Activated CD8-positive, alpha-beta memory T cell treated with anti-CD3 and anti-CD28 coated beads for 36 hours (primary cell): ENCODE data around the gene CRHBP. TPM values are rescaled to one million over a fixed set of nuclear protein-coding genes. Genes with fewer than 3 reads are reported as not detected.

Experiments
- CTCF ChIA-PET: fragments of 350-600 bp; sonication (Branson Sonifier 250); formaldehyde crosslinking; loops from one replicate; lab custom pipeline; 2021; ENCODE audit warnings: antibody characterized with exemption; lab: Charles Lee
- POLR2A ChIA-PET: fragments of 350-600 bp; sonication (Branson Sonifier 250); formaldehyde crosslinking; loops from one replicate; lab custom pipeline; 2021; ENCODE audit warnings: antibody characterized with exemption; lab: Charles Lee
- total RNA-seq, 2 experiments: library from RNA; stranded (reverse); gene quantifications; one replicate each; pipeline ENCODE4 v1.2.3, GENCODE V29; 2021

Gene CRHBP
- total RNA-seq, 2 experiments from 2014 or later, result not detected

DNA sequence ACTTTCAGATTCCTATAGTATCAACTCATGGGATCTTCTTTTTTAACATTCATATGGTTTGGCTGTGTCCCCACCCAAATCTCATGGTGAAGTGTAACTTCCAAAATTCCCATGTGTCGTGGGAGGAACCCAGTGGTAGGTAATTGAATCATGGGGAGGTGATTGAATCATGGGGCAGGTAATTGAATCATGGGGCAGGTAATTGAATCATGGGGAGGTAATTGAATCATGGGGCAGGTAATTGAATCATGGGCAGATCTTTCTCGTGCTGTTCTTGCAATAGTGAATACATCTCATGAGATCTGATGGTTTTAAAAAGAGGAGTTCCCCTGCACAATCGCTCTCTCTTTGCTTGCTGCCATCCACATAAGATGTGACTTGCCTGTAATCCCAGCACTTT, 55.6 kb downstream of the CRHBP start:
- ChIA-PET CTCF (no interaction called here), POLR2A (no interaction called here)

GRCh38 chr5:77010243-77010642, 57.4 kb downstream of the CRHBP start:
- CTCF ChIA-PET, result no interaction called here
- POLR2A ChIA-PET, result no interaction called here

DNA sequence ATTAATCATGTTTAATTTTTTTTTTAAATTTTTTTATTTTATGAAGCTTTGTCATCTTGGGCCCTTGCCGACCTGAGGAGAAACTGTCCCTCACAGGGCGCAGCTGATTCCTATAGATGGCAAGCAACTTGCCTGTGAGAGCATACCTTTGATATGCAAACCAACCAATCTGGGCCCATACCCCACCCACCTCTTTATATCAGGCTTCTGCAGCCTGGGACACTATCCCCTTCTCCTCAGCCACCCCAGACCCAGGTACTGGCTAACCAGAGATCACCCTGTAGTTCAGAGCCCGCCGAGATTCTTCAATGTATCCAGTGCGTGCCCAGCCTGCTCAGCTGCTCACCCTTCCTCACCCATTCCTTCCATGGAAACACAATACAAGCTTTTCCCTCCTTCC, 58.7 kb downstream of the CRHBP start:
- ChIA-PET POLR2A (no interaction called here), CTCF (interaction anchor here (0.5 kb wide), 1 partner anchor 49 kb away, joined by 3 read pairs; no protein-coding TSS in a partner anchor)

GRCh38 chr5:77012601-77013000, 59.8 kb downstream of the CRHBP start:
- POLR2A ChIA-PET, result no interaction called here
- CTCF ChIA-PET, result no interaction called here

DNA sequence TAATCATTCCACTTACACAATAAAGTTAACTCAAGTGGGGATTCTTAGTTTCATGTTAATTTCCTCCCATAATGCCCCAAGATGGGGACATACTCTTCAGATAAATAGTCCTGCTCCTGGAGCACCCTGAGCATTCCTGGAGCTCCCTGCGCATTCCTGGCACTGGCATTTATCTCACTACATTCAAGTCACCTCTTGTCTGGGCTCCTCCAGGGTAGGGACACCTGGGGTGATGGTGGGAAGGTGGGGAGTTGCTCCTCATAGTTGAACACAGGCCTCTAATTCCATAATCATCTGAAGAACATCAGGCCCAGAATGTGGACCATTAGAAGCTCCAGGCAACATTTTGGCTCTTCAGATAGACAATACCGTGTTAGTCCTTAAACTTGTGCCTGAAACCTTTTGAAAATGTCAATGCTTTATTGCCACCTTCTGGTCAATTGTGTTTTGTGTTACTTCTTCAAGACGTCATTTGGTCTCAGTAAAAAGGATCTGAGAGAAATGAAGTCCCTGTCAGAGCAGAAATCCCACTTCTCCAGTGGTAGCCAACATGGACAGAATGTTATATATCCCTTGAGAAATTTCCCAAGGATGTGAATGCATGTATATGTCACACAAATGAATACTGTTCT, 63.2 kb downstream of the CRHBP start:
- CTCF ChIA-PET, result interaction anchor here (0.9 to 1.3 kb wide), 4 partner anchors 11 to 148 kb away, joined by 3 to 5 read pairs (median 4); no protein-coding TSS in a partner anchor

DNA sequence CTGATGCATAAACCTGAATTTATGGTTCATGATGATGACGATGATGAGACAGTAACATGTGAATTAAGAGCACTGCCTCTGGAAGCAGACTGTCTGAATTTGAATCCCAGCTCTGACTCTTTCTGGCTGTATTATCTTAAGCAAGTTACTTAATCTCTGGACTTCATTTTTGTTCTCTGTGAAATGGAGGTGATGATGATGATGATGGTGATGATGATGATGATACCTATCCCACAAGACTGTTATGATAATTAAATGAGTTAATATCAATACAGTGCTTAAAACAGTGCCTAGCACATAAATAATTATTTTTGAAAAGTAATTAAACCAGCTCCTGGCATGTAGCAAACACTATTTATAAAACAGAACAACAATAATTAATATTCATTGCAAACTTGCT, 64.1 kb downstream of the CRHBP start:
- ChIA-PET POLR2A (interaction anchor here (1.7 kb wide), 1 partner anchor 13 kb away, joined by 4 read pairs; the partner anchor contains the start of gene AGGF1), CTCF (interaction anchor here (1.0 to 1.3 kb wide), 3 partner anchors 139 to 149 kb away, joined by 3 to 5 read pairs (median 4); no protein-coding TSS in a partner anchor)

More for the DNA sequence above, 63.2 kb downstream of the CRHBP start:
- POLR2A ChIA-PET, result interaction anchor here (1.7 kb wide), 1 partner anchor 14 kb away, joined by 4 read pairs; the partner anchor contains the start of gene AGGF1

DNA sequence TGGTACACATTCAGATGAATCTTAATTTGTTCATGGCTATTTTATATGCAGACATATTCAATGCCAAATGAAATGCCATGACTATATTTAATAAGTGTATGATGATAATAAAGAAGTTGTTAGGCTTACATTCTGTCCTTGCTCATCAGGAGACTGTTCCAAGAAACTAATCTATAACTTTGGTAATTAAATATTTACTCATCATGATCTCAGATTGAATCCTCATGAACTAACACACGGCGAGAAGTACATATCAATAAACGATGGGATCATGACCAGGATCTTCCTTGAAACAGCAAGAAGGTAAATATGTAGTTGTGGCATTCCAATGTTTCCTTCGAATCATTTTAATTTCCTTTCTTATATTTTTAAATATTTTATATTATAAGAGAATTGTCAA, 64.8 kb downstream of the CRHBP start:
- CTCF ChIA-PET, result no interaction called here
- POLR2A ChIA-PET, result no interaction called here

Other genes starting within 250 kb of the CRHBP start
- 10 to 100 TPM; 16.1 to 16.6 TPM for gene F2R, start 236.9 kb upstream of the CRHBP start, total RNA-seq
- 1 to 10 TPM; 2.5 to 2.8 TPM for gene F2RL1, start 134.0 kb upstream of the CRHBP start, total RNA-seq
- under 1 TPM in 1 of 2 experiments, not detected in 1; 0.23 TPM for gene S100Z, start 103.0 kb upstream of the CRHBP start, total RNA-seq
- gene AGGF1, start 77.4 kb downstream of the CRHBP start, total RNA-seq, result 10 to 100 TPM; 31.6 to 34.4 TPM
- gene ZBED3, start 134.2 kb downstream of the CRHBP start, total RNA-seq, result 1 to 10 TPM; 2.2 to 2.6 TPM